Stimulated activated naive CD8-positive, alpha-beta T cell treated with anti-CD3 and anti-CD28 coated beads, Interleukin-15, Interleukin-2, amounts not matched to agents 100 U/mL and 50 U/mL, for 24 hours (primary cell): Measurements from ENCODE around the gene PEPD.

Experiments
- ATAC-seq: fragments of 150-1000 bp; cut with Tn5 transposase; one replicate; pipeline ENCODE4 v1.10.0; 2021
- DNase-seq: peaks from one replicate; pipeline ENCODE4 v3.0.0; 2021

PEPD gene

DNA sequence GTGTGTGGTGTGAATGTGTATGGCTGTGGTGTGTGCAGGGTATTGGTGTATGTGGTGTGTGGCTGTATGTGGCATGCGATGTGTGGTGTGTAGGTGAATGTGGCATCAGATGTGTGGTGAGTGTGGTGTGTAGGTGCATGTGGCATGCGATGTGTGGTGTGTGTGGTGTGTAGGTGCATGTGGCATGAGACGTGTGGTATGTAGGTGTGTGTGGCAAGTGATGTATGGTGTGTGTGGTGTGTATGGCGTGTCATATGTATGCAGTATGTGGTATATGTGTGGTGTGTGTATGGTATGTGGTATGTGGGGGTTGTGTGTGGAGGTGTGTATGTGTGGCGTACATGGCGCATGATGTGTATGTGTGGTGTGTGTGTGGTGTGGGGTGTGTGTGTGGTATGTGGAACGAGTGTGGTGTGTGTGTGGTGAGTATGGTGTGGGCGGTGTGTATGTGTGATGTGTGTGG, 63.4 kb downstream of the PEPD start:
- no peak for ATAC-seq
- DNase-seq = no peak

DNA sequence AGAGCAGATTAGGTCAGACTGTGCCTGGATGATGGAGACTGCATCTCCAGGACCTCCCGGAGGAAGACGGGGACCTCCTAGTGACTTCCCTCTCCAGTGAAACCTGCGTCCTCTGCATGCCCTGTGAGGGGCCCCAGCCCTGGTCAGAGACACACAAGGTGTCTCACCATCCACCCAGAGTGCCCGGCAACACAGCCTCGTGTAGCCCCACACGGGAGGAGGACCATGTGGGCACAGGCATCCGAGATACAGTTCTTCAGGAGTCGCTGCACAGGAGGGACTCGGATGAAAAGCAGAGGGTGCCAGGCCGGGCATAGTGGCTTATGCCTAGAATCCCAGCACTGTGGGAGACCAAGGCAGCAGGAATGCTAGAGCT, 64.8 kb downstream of the PEPD start:
- ATAC-seq (no peak), DNase-seq (no peak)

DNA sequence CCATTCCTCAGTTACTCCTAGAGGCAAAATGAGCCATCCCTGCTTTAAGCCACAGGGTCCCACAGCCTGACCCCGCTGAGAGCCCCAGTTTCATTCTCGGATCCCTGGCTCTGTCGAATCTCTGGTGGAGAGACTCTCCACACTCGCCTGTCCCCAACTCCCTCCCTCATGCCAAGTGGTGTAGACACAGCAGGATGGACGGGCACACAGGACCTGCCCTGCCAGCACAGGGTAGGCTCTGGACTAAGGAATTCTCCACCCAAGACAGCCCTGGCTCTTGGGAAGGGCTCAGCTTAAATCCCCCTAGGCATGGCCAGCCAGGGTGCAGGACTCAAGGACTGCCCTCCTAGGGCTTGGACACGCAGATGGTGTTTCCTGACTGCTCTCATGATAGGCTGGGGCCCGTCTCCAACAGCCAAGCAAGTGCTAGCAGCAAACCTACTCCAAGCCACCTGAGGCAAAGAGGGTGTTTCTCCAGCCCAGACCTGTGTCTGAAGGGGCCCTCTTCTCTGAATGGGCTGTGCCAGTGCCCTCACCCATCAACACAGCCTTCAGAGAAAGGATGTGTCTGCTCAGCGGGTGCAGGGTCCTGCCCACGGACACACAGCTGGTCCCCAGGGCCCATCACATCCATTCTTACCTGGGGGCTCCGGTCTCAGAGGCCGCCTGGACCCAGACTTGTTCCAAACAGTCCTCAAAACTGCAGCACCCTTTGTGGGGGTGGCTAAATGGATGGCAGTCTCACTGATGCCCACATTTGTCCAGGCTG, 65.3 kb downstream of the PEPD start:
- no peak for ATAC-seq
- no peak for DNase-seq

DNA sequence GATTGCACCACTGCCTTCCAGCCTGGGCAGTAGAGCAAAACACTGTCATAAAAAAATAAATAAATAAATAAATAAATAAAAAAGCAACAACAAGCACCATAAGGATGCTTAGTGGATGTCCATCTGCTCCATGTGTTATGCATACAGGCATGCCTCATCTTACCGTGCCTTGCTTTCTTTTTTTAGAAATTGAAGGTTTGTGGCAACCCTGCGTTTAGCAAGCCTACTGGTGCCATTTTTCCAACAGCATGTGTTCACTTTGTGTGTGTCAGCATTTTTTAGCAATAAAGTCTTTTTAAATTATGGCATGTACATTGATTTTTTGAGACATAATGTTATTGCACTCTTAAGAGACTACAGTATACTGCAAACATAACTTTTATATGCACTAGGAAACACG, 68.3 kb downstream of the PEPD start:
- no peak for DNase-seq
- no peak for ATAC-seq

DNA sequence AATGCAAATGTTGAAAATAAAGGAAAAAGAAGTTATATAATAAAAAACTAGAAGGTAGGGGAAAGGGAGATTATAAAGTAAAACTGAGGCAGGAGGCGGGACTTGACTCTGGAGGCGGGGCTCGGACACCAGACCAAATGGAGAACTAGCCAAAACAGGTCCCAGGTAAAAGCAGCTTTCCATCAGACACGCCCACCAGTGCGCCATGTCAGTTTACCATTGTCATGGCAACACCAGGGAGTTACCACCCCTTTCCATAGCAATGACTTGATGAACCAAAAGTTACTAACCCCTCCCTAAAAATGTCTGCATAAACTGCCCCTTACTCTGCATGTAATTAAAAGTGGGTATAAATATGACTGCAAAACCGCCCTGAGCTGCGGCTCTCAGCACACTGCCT, 70.9 kb downstream of the PEPD start:
- DNase-seq (no peak), ATAC-seq (no peak)

DNA sequence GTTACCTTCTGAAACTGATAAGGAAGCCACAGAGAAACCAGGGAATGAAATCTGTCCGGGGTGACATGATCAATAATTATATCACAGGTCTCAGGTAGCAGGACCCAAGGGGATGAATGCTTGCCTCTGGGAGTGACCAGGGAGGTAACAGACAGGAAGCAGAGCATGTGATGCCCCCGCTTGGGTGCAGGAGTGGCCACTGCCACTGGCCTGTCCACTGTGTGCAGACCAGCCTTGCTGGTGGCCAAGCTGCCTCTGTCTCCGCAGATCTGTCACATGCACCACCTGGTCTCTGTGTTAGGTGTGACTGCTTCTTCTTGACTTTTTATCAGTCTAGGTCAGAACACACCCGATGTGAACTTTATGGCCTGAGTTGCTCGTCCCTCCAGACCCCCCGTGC, 71.8 kb downstream of the PEPD start:
- DNase-seq (no peak), ATAC-seq (no peak)

DNA sequence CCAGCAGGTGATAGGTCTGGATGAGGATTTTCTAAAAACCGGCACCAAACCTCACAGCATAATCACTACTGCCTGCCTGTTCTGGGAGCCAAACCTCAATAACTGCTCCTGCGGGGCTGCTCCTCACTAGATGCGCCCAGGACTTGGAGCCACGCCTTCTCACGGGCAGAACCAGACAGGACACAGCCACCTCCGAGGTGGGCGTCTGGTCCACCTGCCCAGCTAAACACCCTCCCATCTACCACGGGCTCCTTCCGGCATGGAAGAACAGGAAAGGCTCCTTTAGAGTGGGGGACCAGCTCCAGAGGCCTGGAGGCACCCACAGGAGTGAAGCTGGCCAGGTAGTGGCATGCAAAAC, 73.5 kb downstream of the PEPD start:
- no peak for ATAC-seq
- no peak for DNase-seq

DNA sequence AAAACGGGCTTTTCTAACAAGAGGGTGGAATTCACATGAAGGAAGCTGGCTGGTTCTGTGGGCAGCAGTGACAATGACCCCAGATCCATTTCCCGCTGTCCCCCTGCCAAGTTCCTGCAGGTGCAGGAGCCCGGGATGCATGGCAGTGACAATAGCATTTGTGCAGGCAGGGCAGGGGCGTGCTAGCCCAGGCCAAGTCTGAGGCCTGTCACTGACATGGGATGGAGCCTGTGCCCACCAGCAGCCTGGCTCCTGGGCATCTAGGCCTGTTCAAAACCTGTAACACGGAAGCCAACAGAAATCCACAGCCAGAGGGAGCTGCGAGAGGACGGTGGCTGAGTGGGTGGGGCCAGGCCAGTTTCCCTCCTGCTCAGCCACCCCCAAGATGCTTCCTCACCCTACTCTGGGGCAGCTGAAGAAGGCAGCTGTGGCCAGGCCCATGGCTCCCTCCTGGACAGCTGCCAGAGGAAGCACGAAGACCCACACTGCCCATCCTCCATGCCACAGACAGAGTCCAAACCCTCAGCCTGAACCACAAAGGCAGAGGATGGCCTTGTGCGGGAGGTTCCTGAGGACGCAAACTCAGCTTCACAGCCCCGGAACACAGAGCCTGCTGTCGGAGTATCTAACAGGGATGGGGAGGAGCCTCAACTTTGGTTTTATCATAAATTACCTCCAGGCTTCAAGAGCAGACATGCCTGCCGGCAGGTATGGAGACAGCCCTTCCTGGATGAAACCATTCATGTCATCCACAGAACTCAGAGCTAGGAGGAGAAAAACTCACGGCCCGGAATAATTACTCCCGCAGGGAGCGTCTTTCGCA, 74.0 kb downstream of the PEPD start:
- no peak for ATAC-seq
- DNase-seq = no peak

DNA sequence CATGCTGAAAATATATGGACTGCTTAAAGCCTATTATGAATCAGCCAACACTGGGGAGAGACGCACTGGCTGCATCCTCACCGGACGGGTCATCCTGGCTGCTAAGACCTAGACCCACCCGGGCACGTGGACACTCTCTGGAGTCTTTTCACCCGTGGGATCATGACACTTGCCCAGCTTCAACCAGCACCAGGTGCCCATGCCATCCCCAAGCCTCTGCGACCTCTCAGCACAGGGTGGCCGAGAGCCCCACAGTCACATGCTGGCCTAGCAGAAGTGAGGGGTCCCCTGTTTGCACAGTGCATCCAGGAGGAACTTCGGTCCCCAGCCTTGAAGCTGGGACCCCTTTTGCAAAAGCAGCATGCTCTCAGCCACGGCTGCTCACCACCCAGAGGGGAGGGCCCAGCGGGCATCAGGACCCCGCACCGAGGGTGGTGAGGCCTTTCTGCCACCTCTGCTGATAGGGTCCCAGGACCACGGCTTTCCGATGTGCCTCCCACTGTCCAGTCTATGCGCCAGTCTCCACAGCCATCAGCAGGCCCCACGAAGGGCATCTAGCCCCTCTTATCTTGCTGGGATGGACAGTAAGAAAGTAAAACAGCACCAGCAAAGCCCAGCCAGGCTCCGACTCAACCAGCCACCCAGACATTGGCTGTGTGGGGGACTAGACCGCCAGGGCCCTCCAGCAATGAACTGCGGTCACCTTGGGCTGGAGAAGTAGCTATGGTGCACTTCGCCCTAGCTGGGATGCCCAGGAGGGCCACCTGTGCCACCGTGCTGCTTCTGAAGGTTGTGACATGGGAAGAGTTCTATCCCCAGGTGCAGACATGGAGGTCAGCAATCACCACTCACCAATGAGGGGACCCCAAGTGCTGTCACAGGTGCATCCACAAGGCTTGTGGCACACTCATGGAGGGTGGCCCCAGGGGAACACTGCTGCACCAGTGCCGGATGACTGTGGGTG, 75.0 kb downstream of the PEPD start:
- no peak for ATAC-seq
- DNase-seq = no peak

GRCh38 chr19:33445442-33446329, 75.9 kb downstream of the PEPD start:
- DNase-seq = no peak
- ATAC-seq = no peak

- DNase-seq = no peak
- ATAC-seq = no peak
Measured at GRCh38 chr19:33444562-33445441, 76.8 kb downstream of the PEPD start.

- DNase-seq (no peak), ATAC-seq (no peak)
Measured at GRCh38 chr19:33443638-33444561, 77.7 kb downstream of the PEPD start.

GRCh38 chr19:33442706-33443105, 78.9 kb downstream of the PEPD start:
- ATAC-seq (no peak), DNase-seq (no peak)

- ATAC-seq (no peak), DNase-seq (no peak)
Measured at GRCh38 chr19:33441828-33442227, 79.8 kb downstream of the PEPD start.

DNA sequence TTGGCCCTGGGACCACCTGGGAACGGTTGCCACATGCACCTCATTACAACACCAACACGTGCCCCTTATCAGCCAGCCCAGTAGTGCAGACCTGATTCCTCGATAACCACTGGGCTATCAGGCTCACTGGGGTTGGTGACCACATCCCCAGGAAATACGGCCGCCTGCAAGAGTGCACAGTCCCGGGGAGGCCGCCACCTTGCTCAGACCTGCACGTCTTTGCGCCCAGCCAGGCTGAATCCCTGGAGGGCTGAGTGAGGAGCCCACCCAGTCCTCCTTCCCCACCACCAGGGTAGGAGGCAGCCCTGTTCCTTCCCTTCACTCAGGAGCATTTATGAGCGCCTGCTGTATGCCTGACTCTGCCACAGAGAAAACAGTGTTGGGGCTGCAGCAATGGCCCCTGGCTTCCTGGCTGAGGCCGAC, 80.3 kb downstream of the PEPD start:
- ATAC-seq (no peak), DNase-seq (no peak)

GRCh38 chr19:33440682-33441081, 80.9 kb downstream of the PEPD start:
- ATAC-seq = no peak
- no peak for DNase-seq

GRCh38 chr19:33440241-33440640, 81.3 kb downstream of the PEPD start:
- no peak for DNase-seq
- ATAC-seq = no peak

DNA sequence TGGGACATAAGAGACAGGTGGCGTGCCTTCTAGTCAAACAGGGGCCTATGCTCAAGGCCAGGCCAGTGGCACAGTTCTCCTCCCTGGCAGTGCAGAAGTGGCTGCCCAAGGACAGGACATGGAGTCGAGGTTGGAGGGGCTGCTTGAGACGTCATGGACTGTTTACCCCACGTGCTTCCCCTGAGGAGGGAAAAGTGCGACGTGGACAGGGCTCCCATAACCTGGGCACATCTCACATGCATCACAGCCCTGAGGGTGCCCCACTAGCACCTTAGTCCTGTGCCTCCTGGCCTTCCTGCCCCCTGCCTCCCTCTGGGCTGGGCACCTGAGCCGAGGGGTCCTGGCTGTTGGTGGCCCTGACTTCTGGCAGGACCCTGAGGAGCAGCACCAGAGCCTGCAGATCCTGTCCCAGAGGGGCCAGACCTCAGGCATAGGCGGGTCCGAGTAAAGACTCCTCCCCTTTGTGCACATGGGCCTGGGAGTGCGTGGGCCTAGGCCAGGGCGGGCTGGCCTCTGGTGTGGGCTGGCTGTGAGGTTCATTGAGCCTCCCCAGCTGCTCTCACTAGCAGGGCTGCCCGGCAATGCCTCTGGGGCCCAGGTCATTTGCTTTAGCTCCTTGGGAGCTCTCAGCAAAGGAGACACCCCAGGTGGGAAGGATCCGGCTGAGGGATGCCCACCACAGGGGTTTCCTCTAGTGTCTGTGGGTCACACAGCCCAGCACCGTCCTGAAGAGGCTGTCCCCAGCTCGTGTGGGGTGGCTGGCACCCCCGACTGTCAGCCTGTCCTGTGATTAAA, 82.4 kb downstream of the PEPD start:
- no peak for DNase-seq
- ATAC-seq = no peak
